Right atrium auricular region (tissue), 2 donors: ENCODE measurements around the gene PSME2. TPM values are rescaled to one million over a fixed set of nuclear protein-coding genes. Genes with fewer than 3 reads are reported as not detected.
"Not testable (repeated sequence)": the region's sequence is repeated elsewhere in the genome, so short reads cannot be mapped to it uniquely, and the experiment has no call there.

Experiments used
- DNase-seq: peaks from one replicate; pipeline ENCODE4 v3.0.0-alpha.2; 2019; ENCODE audit warnings: low spot score
- H3K27ac ChIP-seq, 2 donors: fragments of 200-600 bp; sonication (generic); 1 replicate in 1 of 2; 2 replicates in 1 of 2; pipeline ENCODE4 v1.5.1; 2016 to 2019
- H3K27me3 ChIP-seq, 2 donors: fragments of 200-600 bp; sonication (generic); one replicate each; pipeline versions ENCODE4 v1.5.1 to v1.6.0; 2017 to 2019
- H3K36me3 ChIP-seq: fragments of 200-600 bp; sonication (generic); one replicate; pipeline ENCODE4 v1.5.1; 2016
- H3K4me1 ChIP-seq, 2 donors: fragments of 200-600 bp; sonication (generic); one replicate each; pipeline versions ENCODE4 v1.5.1 to v1.6.0; 2017 to 2019
- H3K4me3 ChIP-seq, 2 donors: fragments of 200-600 bp; sonication (generic); 1 replicate in 1 of 2; 2 replicates in 1 of 2; pipeline ENCODE4 v1.5.1; 2017 to 2019; ENCODE audit warnings: mild to moderate bottlenecking in 1 of 2, moderate library complexity in 1 of 2
- H3K9me3 ChIP-seq, 2 donors: fragments of 200-600 bp; sonication (generic); one replicate each; pipeline ENCODE4 v1.5.1; 2019
- CTCF ChIP-seq, 2 donors: fragments of 200-600 bp; sonication (generic); IDR thresholded peaks; one replicate each; pipeline ENCODE4 v1.5.1; 2019; ENCODE audit warnings: antibody characterized with exemption in 2 of 2
- total RNA-seq, 2 donors: library from RNA; depleted of rRNA; stranded (reverse); fragments of >200 nt; gene quantifications; one replicate each; pipeline ENCODE4 v1.1.0, GENCODE V29; 2016

Gene PSME2
- total RNA-seq, 2 donors from 2014 or later: 23.1 to 40.6 TPM

GRCh38 chr14:24110060-24110459 is 36.4 kb downstream of the PSME2 start:
- no peaks in the 10 kb centered on the region for H3K27me3 ChIP-seq
- H3K4me1 ChIP-seq: peaks cover 0 to 12% of the 10 kb centered on the region in 2 donors
- no peak overlapping the region for H3K27ac ChIP-seq
- no peak for DNase-seq
- H3K4me3 ChIP-seq: no peak overlapping the region
- no peak for TF ChIP-seq CTCF (IDR thresholded peaks at IDR 0.05)
- H3K9me3 ChIP-seq: no peaks in the 10 kb centered on the region
- no peaks in the 10 kb centered on the region for H3K36me3 ChIP-seq

GRCh38 chr14:24108336-24108874 is 38.0 kb downstream of the PSME2 start:
- Histone ChIP-seq H3K36me3 (no peaks in the 10 kb centered on the region), H3K27me3 (no peaks in the 10 kb centered on the region), H3K4me3 (no peak overlapping the region), H3K27ac (no peak overlapping the region), H3K4me1 (peaks cover 0 to 10% of the 10 kb centered on the region in 2 donors), H3K9me3 (no peaks in the 10 kb centered on the region)
- no peak for DNase-seq
- no peak for TF ChIP-seq CTCF (IDR thresholded peaks at IDR 0.05)

- Histone ChIP-seq H3K27me3 (no peaks in the 10 kb centered on the region), H3K4me3 (no peak overlapping the region), H3K9me3 (no peaks in the 10 kb centered on the region), H3K36me3 (no peaks in the 10 kb centered on the region), H3K27ac (no peak overlapping the region), H3K4me1 (peaks cover 0 to 7% of the 10 kb centered on the region in 2 donors)
- no peak for DNase-seq
- no peak for TF ChIP-seq CTCF (IDR thresholded peaks at IDR 0.05)
Observed at GRCh38 chr14:24106672-24107271, 39.6 kb downstream of the PSME2 start.

- H3K9me3 ChIP-seq, DNase-seq, H3K36me3 ChIP-seq: not testable (repeated sequence)
Observed at GRCh38 chr14:24105609-24106239, 40.7 kb downstream of the PSME2 start.

GRCh38 chr14:24103451-24103850 is 43.0 kb downstream of the PSME2 start:
- Histone ChIP-seq H3K36me3 (no peaks in the 10 kb centered on the region), H3K27ac (no peak overlapping the region), H3K4me1 (no peaks in the 10 kb centered on the region), H3K27me3 (no peaks in the 10 kb centered on the region), H3K9me3 (no peaks in the 10 kb centered on the region), H3K4me3 (no peak overlapping the region)
- TF ChIP-seq CTCF (IDR thresholded peaks at IDR 0.05): no peak
- no peak for DNase-seq

More at GRCh38 chr14:24105609-24106239, 40.7 kb downstream of the PSME2 start:
- H3K27me3 ChIP-seq, H3K4me1 ChIP-seq, H3K27ac ChIP-seq, H3K4me3 ChIP-seq: not testable (repeated sequence)

GRCh38 chr14:24102357-24103048 is 43.9 kb downstream of the PSME2 start:
- Histone ChIP-seq H3K9me3 (no peaks in the 10 kb centered on the region), H3K4me1 (no peaks in the 10 kb centered on the region), H3K36me3 (no peaks in the 10 kb centered on the region), H3K4me3 (no peak overlapping the region), H3K27ac (no peak overlapping the region), H3K27me3 (no peaks in the 10 kb centered on the region)
- TF ChIP-seq CTCF (IDR thresholded peaks at IDR 0.05): no peak
- no peak for DNase-seq
